ENCODE results near the gene CEP57L1. TPM values are rescaled to one million over a fixed set of nuclear protein-coding genes. Genes with fewer than 3 reads are reported as not detected.
"Not testable (repeated sequence)": the region's sequence is repeated elsewhere in the genome, so short reads cannot be mapped to it uniquely, and the experiment has no call there.

Gene CEP57L1
- total and polyA plus RNA-seq, 10 of the 15 experiments (the other 5 are each of a cell fraction or from before 2014, with no cell fraction given) = 12.7 to 30.5 (median 21.9) TPM

GRCh38 chr6:109188115-109188411 is 92.8 kb downstream of the CEP57L1 start:
- no peak overlapping the region for H3K4me2 ChIP-seq (ENCODE audit: control insufficient read depth, insufficient read depth)
- WGBS (ENCODE audit: insufficient coverage, insufficient replicate concordance, low lambda C conversion rate, missing lambda C conversion rate) = 48% methylated on average over 5 of the region's 5 CpGs
- H4K20me1 ChIP-seq (ENCODE audit: control insufficient read depth, insufficient read depth) = no peaks in the 10 kb centered on the region
- in situ Hi-C loops (cut with MboI) = no loop called here
- DNase-seq (ENCODE audit: low read depth, low spot score) (no peak), ATAC-seq (no peak), FAIRE-seq (no peak)
- no peak overlapping the region for H3K9ac ChIP-seq (ENCODE audit: control insufficient read depth, insufficient read depth, low read length)
- H3K4me3 ChIP-seq = no peak overlapping the region
- no peaks in the 10 kb centered on the region; the same call in 2 of the 3 replicates for H3K9me3 ChIP-seq (replicated peaks; ENCODE audit: control insufficient read depth, insufficient read depth, low read length)
- no peak overlapping the region for H2AFZ ChIP-seq (ENCODE audit: control insufficient read depth, low read depth, low read length)
- no TSS peak for BruUV-seq (replicated peaks)
- H3K36me3 ChIP-seq (ENCODE audit: control insufficient read depth in 2 of 2, insufficient read depth in 2 of 2, low read length in 1 of 2) = no peaks in the 10 kb centered on the region
- intact Hi-C loops (cut with micrococcal nuclease; ENCODE audit: unreplicated experiment) = loop anchor here (10.0 kb wide), 1 partner anchor 867 kb away; no protein-coding TSS in a partner anchor
- CTCF ChIA-PET = interaction anchor here (0.7 to 3.8 kb wide), 29 partner anchors 9 to 852 kb away, joined by 3 to 128 read pairs (median 5); partner anchors contain the start of gene CD164
- SMC1A ChIA-PET (ENCODE audit: uncharacterized antibody, unreplicated experiment) = interaction anchor here (0.6 to 3.8 kb wide), 26 partner anchors 9 to 852 kb away, joined by 3 to 95 read pairs (median 4); partner anchors contain the start of genes CD164, CEP57L1 and SESN1
- H3K27me3 ChIP-seq (replicated peaks in 1 of 2; ENCODE audit: control insufficient read depth in 2 of 2, insufficient read depth in 2 of 2, low read length in 1 of 2) = no peaks in the 10 kb centered on the region; a peak in 1 of 4 replicates
- H3K4me1 ChIP-seq (ENCODE audit: control insufficient read depth, insufficient read depth, low read length) = no peaks in the 10 kb centered on the region
- POLR2A ChIA-PET = interaction anchor here (2.3 kb wide), 1 partner anchor 196 kb away, joined by 25 read pairs; no protein-coding TSS in a partner anchor
- no peaks in the 10 kb centered on the region for H3K79me2 ChIP-seq (ENCODE audit: control insufficient read depth, insufficient read depth, low read length)
- RAD21 ChIA-PET (ENCODE audit: unreplicated experiment) = interaction anchor here (0.8 to 3.9 kb wide), 16 partner anchors 16 to 852 kb away, joined by 3 to 87 read pairs (median 3); partner anchors contain the start of gene CD164
- TF ChIP-seq PML (IDR thresholded peaks at IDR 0.05; ENCODE audit: low read length) (no peak), E2F4 (IDR thresholded peaks at IDR 0.05; ENCODE audit: low read depth, low read length) (no peak)
- H3K27ac ChIP-seq (ENCODE audit: control insufficient read depth, insufficient read depth) = no peak overlapping the region

- in situ Hi-C loops (cut with MboI); H3K4me1 ChIP-seq (ENCODE audit: control insufficient read depth, insufficient read depth, low read length); H3K27me3 ChIP-seq (replicated peaks in 1 of 2; ENCODE audit: control insufficient read depth in 2 of 2, insufficient read depth in 2 of 2, low read length in 1 of 2); H4K20me1 ChIP-seq (ENCODE audit: control insufficient read depth, insufficient read depth); BruUV-seq (replicated peaks); intact Hi-C loops (cut with micrococcal nuclease; ENCODE audit: unreplicated experiment); DNase-seq (ENCODE audit: low read depth, low spot score); RAD21 ChIA-PET (ENCODE audit: unreplicated experiment); H3K9me3 ChIP-seq (replicated peaks; ENCODE audit: control insufficient read depth, insufficient read depth, low read length); ATAC-seq; H2AFZ ChIP-seq (ENCODE audit: control insufficient read depth, low read depth, low read length); H3K4me2 ChIP-seq (ENCODE audit: control insufficient read depth, insufficient read depth); CTCF ChIA-PET; H3K27ac ChIP-seq (ENCODE audit: control insufficient read depth, insufficient read depth); POLR2A ChIA-PET; H3K4me3 ChIP-seq; H3K36me3 ChIP-seq (ENCODE audit: control insufficient read depth in 2 of 2, insufficient read depth in 2 of 2, low read length in 1 of 2); FAIRE-seq; SMC1A ChIA-PET (ENCODE audit: uncharacterized antibody, unreplicated experiment); H3K9ac ChIP-seq (ENCODE audit: control insufficient read depth, insufficient read depth, low read length); H3K79me2 ChIP-seq (ENCODE audit: control insufficient read depth, insufficient read depth, low read length): not testable (repeated sequence)
Measured at GRCh38 chr6:109191368-109191767, 96.1 kb downstream of the CEP57L1 start.
